OCI-LY3 (cell line): Measurements from ENCODE around the gene CYSRT1.

Source experiments
- H2AFZ ChIP-seq: fragments of 200-600, 300-600 bp; shearing (Covaris generic); 2 replicates; pipeline ENCODE4 v1.6.0; 2014; ENCODE audit warnings: antibody characterized with exemption, low read depth, low read length
- H3K27ac ChIP-seq: fragments of 200-600, 300-600 bp; sonication (generic); 2 replicates; pipeline ENCODE4 v1.5.1; 2014; ENCODE audit warnings: mild to moderate bottlenecking, low read length, moderate library complexity, mixed read lengths
- H3K27me3 ChIP-seq: fragments of 200-600, 300-600 bp; sonication (generic); 2 replicates; pipeline ENCODE4 v1.6.1; 2014; ENCODE audit warnings: low read depth, low read length, mixed read lengths
- H3K36me3 ChIP-seq: fragments of 200-600, 300-600 bp; sonication (generic); replicated peaks from 2 replicates; pipeline ENCODE3; 2014; ENCODE audit warnings: low read depth, low read length, mixed read lengths
- H3K4me1 ChIP-seq: fragments of 300-600, 200-600 bp; sonication (generic); 2 replicates; pipeline ENCODE4 v1.6.1; 2014; ENCODE audit warnings: low read length, mixed read lengths
- H3K4me2 ChIP-seq: fragments of 200-600, 300-600 bp; sonication (generic); 2 replicates; pipeline ENCODE4 v1.6.1; 2014; ENCODE audit warnings: low read length, mixed read lengths
- H3K4me3 ChIP-seq: fragments of 300-600, 200-600 bp; sonication (generic); 2 replicates; pipeline ENCODE4 v1.5.1; 2014; ENCODE audit warnings: antibody characterized with exemption, mild to moderate bottlenecking, low read length, moderate library complexity
- H3K79me2 ChIP-seq: fragments of 300-600, 200-600 bp; shearing (Covaris generic); 2 replicates; pipeline ENCODE4 v1.6.1; 2014; ENCODE audit warnings: mild to moderate bottlenecking, low read length, mixed read lengths
- H3K9ac ChIP-seq: fragments of 300-600, 200-600 bp; shearing (Covaris generic); 2 replicates; pipeline ENCODE4 v1.6.0; 2014; ENCODE audit warnings: mild to moderate bottlenecking, low read length, moderate library complexity
- H3K9me3 ChIP-seq: fragments of 200-600, 300-600 bp; shearing (Covaris generic); 2 replicates; pipeline ENCODE4 v1.6.1; 2014; ENCODE audit warnings: low read length, mixed read lengths; ENCODE audit not compliant: insufficient read depth
- H4K20me1 ChIP-seq: fragments of 200-600, 300-600 bp; sonication (generic); 2 replicates; pipeline ENCODE4 v1.6.1; 2016; ENCODE audit warnings: low read length, mixed read lengths; ENCODE audit not compliant: insufficient read depth
- EZH2phosphoT487 ChIP-seq: fragments of 200-600 bp; shearing (Covaris generic); IDR thresholded peaks from 2 replicates; pipeline ENCODE4 v1.6.1; 2018; ENCODE audit warnings: antibody characterized with exemption, mixed run types, low read depth
- TF ChIP-seq, protein P1 (sequence below): fragments of 200-600, 300-600 bp; sonication (generic); IDR thresholded peaks from 2 replicates; pipeline ENCODE4 v1.5.1; 2014; ENCODE audit warnings: antibody characterized with exemption, low read length, low read depth

Gene CYSRT1

DNA sequence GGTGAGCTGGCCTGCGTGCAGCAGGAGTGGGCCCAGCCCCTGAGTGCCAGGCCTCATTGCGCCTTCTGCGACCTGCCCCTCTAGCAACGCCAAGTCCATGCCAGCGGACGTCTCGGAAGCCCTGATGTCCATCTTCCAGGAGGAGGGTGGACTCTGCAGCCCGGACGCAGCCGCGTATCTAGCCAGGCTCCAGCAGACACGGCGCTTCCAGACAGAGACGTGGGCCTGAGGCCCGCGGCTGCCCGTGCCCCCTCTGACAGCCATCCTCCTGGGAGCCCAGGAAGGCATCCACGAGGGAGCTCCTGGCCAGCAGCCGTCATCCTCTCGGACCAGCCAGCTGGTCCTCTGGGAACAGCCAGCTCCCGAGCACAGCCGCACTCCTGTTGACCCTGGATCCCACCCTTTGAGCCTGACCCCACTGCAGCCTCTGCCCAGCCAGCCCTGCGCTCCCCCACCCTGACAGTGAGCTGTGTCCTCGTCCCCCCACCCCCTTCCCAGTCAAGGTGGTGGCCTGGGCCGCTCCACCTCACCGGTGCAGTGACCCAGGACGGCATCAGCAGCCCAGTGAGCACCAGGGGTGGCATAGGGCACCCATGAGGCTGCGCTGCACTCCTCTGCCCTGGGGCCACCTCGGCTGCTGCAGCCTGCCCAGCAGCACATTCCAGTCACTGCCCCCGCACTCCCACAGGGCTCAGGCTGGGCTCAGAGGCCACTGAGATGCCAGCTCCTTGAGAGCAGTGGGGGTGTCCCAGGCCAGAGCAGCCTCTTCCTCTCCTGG lies 8.6 kb upstream of the CYSRT1 start:
- no peaks in the 10 kb centered on the region for H4K20me1 ChIP-seq
- H3K27ac ChIP-seq: no peak overlapping the region
- no peaks in the 10 kb centered on the region for H3K36me3 ChIP-seq
- H3K79me2 ChIP-seq: no peaks in the 10 kb centered on the region
- H3K9ac ChIP-seq: no peak overlapping the region
- no peaks in the 10 kb centered on the region for H3K4me1 ChIP-seq
- no peak overlapping the region for H2AFZ ChIP-seq
- H3K9me3 ChIP-seq: no peaks in the 10 kb centered on the region
- H3K27me3 ChIP-seq: no peaks in the 10 kb centered on the region
- no peak overlapping the region for H3K4me3 ChIP-seq
- H3K4me2 ChIP-seq: no peak overlapping the region
- no peak for TF ChIP-seq EZH2phosphoT487
- TF ChIP-seq, protein P1, sequence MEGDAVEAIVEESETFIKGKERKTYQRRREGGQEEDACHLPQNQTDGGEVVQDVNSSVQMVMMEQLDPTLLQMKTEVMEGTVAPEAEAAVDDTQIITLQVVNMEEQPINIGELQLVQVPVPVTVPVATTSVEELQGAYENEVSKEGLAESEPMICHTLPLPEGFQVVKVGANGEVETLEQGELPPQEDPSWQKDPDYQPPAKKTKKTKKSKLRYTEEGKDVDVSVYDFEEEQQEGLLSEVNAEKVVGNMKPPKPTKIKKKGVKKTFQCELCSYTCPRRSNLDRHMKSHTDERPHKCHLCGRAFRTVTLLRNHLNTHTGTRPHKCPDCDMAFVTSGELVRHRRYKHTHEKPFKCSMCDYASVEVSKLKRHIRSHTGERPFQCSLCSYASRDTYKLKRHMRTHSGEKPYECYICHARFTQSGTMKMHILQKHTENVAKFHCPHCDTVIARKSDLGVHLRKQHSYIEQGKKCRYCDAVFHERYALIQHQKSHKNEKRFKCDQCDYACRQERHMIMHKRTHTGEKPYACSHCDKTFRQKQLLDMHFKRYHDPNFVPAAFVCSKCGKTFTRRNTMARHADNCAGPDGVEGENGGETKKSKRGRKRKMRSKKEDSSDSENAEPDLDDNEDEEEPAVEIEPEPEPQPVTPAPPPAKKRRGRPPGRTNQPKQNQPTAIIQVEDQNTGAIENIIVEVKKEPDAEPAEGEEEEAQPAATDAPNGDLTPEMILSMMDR: no peak

DNA sequence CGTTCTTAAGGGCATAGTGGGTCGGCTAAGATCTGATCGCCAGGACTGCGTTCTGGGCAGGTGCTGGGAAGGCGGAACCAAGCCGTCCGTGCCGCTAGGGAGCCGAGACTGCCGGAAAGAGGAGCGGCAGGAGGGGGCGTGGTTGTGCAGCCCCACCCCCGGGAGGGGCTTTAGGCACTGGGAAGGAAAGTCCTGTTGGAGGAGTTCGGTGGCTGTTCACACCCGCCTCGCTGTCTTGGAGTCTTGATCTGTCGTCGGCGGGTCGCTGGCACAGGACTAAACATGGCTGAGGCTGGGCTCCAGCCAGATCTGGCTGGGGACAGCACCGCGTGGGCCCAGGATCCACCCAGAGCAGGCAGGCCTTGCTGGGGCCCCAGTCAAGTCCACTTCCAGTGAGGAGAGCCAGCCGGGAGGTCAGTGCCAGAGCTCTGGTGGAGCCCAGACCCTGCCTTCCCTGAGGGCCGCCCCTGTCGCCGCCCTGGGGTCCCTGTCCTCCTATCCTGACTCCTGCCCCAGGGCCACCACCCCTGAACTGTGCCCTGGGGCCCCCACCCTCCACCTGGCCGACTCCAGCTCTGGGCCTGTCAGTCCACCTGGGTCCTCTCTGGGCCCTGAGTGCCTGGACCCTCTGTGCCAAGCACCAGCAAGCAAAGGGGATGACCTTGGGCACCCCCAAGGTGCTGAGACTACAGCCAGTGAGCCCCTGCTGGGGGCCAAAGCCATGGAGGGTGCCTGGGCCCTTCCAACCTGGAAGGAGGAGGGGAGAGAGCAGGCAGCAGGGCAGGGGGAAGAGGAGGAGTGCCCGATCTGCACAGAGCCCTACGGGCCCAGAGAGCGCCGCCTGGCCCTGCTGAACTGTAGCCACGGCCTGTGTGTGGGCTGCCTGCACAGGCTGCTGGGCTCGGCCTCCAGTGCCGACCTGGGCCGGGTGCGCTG lies 7.4 kb upstream of the CYSRT1 start:
- Histone ChIP-seq H3K36me3 (no peaks in the 10 kb centered on the region), H3K4me2 (no peak overlapping the region), H4K20me1 (no peaks in the 10 kb centered on the region), H3K27ac (no peak overlapping the region), H3K9me3 (no peaks in the 10 kb centered on the region), H3K9ac (no peak overlapping the region), H3K4me3 (no peak overlapping the region), H2AFZ (no peak overlapping the region), H3K4me1 (no peaks in the 10 kb centered on the region), H3K79me2 (no peaks in the 10 kb centered on the region), H3K27me3 (no peaks in the 10 kb centered on the region)
- TF ChIP-seq EZH2phosphoT487: no peak
- TF ChIP-seq, protein P1: no peak

DNA sequence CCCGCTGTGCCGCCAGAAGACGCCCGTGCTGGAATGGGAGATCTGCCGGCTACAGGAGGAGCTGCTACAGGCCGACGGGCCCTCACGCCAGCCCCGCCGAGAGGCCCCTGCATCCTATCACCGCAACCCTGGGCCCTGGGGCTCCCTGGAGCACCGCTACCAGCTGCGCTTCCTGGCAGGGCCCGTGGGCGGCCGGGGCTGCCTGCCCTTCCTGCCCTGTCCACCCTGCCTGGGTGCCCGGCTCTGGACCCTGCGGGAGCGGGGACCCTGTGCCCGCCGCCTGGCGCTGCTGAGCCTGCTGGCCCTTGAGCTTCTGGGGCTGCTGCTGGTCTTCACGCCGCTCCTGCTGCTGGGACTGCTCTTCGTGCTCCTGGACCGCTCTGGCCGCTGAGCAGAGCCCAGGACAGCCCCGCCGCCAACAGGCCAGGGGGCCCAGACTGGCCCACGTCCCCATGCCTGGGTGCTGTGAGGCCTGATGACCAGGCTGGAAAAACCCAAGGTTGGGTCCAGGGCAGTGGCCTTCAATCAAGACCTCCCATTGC lies 6.7 kb upstream of the CYSRT1 start:
- Histone ChIP-seq H3K4me3 (no peak overlapping the region), H2AFZ (no peak overlapping the region), H3K4me1 (peaks cover 3% of the 10 kb centered on the region; the same call in 1 of the 2 replicates), H3K9ac (no peak overlapping the region), H3K79me2 (no peaks in the 10 kb centered on the region), H3K36me3 (no peaks in the 10 kb centered on the region), H3K27ac (no peak overlapping the region), H4K20me1 (no peaks in the 10 kb centered on the region), H3K9me3 (no peaks in the 10 kb centered on the region), H3K4me2 (no peak overlapping the region), H3K27me3 (no peaks in the 10 kb centered on the region)
- no peak for TF ChIP-seq EZH2phosphoT487
- TF ChIP-seq, protein P1: no peak
